HG02852 (cell line): ENCODE data around the gene UBFD1.
A peak's percentile ranks its signal among the peaks of the same experiment; 100 is the strongest.
"Not testable (repeated sequence)": the region's sequence is repeated elsewhere in the genome, so short reads cannot be mapped to it uniquely, and the experiment has no call there.

Experiments
- ATAC-seq: cut with Tn5 transposase; IDR thresholded peaks from one replicate; pipeline ENCODE4 v1.9.1; 2021; ENCODE audit warnings: mild to moderate bottlenecking, moderate library complexity; ENCODE audit not compliant: unreplicated experiment

Gene UBFD1

GRCh38 chr16:23564575-23565363, 7.2 kb downstream of the UBFD1 start:
- ATAC-seq, result no peak

DNA sequence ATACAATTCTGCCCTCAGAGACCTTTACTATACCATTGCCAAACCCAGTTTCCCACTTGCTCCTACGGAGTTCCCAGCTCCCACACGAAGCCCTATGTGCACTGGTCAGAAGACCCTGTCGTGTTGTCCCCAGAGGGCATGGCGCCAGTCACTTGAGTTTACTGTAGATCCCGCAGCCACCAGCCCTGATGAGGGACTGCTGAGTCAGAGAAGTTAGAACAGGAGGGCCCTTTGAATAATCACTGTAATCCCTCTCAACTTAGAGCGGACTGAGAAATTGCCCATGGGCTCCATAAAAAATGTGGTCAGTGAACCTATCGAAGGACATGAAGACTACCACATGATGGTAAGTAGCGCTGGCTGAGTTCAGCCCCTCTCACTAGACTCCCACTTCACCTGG, 9.2 kb downstream of the UBFD1 start:
- ATAC-seq, result no peak

DNA sequence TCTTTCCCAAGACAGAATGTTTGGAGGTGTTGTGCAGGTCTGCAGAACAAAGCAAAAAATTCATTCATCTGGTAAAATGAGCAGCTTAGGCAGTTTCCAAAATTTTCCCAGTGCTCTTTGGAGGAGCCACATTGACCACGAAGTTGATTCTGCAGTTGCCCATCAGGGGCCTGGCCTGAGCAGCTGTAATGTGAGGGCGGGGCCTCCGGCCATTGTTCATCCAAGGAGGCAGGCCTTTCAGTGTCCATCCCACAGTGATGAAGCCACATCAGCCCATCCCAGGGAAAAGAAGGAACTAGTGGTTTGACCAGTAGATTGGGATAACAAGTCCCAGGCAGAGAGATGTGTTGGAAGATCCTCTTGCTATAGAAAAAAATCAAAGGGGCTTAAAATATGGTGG, 10.1 kb downstream of the UBFD1 start:
- no peak for ATAC-seq

GRCh38 chr16:23570992-23571632, 13.6 kb downstream of the UBFD1 start:
- no peak for ATAC-seq

- no peak for ATAC-seq
Measured at GRCh38 chr16:23571895-23572294, 14.4 kb downstream of the UBFD1 start.

DNA sequence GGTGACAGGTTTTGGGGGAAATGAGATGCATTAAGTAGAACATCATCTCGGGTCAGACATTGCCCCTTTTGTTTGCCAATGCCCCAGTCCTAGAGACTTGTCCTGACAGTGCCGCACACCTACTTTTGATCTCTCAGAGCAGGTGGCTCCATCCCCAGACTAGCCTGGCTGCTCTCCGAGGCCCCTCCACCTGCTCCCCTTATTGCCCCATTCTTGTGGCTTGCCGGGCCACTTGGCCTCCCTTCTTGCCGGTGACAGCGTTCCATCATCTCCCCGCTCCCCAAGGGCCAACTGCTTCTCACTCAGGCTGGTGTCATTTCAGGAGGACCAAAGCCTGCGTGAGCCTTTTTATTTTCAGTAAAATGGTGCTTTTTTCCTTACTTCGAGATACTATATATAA, 14.9 kb downstream of the UBFD1 start:
- ATAC-seq, result no peak

- no peak for ATAC-seq
Measured at GRCh38 chr16:23573817-23574216, 16.3 kb downstream of the UBFD1 start.

GRCh38 chr16:23575834-23576233, 18.3 kb downstream of the UBFD1 start:
- ATAC-seq, result no peak

DNA sequence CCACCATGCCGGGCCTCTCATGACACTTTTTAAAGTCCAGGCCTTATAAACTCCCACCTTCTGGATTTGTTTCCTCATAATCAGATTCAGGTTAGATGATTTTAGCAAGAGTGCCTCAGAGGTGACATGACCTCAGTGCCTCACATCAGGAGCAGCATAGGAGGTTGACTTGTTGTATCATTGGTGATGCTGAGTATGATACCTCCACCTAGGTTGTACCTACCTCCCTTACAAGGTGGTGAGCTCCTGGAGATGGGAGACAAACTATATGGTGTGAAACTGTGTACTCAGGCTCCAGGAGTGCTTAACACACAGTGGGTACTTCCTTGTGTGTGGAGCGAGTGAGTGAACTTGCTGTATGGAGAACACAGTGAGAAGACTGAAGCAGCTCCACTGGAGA, 20.0 kb downstream of the UBFD1 start:
- no peak for ATAC-seq

DNA sequence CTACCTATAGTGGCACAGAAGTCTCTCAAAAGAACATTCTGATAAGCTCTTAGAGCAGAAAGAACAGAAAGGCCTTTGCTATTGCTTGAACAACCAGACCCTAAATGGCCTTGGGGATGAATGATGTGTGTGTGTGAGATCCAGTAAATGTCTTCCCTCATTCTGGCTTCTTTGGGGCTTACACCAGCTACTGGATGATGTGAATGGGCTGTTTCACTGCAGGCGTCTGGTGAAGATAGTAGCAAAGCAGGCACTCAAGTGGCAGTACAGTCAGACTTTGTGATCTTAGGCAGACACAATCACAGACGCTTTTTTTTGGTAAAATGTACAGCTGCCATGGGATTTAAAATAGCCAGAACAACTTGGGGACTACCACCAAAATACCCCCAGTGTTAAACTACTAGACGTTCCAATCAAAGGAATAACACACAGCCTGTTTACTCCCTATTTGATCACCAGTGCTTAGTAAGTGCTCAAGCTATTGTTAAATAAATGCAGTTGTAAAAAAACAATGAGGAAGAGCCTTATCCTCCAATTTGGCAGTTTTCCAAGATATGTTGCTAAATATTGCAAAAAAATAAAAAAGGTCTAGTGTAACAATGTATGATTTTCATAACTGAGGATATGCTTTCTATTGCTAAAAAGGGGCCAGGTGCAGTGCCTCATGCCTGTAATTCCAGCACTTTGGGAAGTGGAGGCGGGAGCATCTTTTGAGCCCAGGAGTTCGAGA, 20.7 kb downstream of the UBFD1 start:
- ATAC-seq, result no peak

DNA sequence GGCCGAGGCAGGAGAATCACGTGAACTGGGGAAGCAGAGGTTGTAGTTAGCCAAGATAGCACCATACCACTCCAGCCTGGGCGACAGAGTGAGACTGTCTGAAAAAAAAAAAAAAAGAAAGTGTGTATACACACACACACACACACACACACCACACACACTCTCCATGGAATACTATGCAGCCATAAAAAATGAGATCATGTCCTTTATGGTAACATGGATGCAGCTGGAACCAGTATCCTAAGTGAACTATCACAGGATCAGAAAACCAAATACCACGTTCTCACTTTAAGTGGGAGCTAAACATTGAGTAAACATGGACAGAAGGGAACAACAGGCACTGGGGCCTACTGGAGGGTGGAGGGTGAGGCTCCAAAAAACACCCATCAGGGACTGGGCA, 21.8 kb downstream of the UBFD1 start:
- no peak for ATAC-seq

- ATAC-seq, result no peak
Measured at GRCh38 chr16:23580391-23580790, 22.9 kb downstream of the UBFD1 start.

GRCh38 chr16:23581764-23582163, 24.2 kb downstream of the UBFD1 start:
- no peak for ATAC-seq

DNA sequence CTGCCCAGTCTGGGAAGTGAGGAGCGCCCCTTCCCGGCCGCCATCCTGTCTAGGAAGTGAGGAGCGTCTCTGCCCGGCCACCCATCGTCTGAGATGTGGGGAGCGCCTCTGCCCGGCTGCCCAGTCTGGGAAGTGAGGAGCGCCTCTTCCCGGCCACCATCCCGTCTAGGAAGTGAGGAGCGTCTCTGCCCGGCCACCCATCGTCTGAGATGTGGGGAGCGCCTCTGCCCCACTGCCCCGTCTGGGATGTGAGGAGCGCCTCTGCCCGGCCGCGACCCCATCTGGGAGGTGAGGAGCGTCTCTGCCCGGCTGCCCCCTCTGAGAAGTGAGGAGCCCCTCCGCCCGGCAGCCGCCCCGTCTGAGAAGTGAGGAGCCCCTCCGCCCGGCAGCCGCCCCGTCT, 25.7 kb downstream of the UBFD1 start:
- ATAC-seq, result not testable (repeated sequence)

- no peak for ATAC-seq
Measured at GRCh38 chr16:23584186-23585076, 26.9 kb downstream of the UBFD1 start.

- no peak for ATAC-seq
Measured at GRCh38 chr16:23587726-23588125, 30.2 kb downstream of the UBFD1 start.

DNA sequence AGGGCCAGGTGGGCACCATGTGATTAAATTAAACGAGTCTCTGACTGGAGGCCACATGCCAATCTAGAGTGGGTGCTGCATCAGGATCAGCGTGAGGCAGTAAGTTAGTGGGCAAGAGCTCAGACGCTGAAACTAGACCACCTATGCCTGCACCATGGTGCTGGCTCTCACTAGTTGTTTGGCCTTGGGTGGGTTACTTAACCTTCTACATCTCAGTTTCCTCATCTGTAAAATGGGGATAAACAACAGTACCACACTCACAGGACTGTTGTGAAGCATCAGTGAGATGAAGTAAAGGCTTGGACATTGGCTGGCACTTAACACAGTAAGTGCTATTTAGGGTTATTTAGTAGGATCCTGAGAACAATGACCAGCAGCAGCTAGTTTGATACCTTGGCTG, 32.7 kb downstream of the UBFD1 start:
- ATAC-seq, result no peak

DNA sequence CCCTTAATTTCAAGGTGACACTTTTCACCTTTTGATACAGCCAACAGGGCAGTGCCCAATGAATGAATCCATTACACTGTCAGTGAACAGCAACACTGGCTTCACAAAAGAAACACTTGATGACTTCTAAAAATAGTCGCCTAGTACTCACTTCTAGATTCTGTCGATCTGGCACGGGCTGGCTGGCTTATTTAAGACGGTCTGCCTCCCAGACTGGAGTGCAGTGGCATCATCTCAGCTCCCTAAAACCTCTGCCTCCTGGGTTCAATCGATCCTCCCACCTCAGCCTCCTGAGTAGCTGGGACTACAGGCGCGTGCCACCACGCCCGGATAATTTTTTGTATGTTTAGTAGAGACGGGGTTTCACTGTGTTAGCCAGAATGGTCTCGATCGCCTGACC, 36.7 kb downstream of the UBFD1 start:
- no peak for ATAC-seq

GRCh38 chr16:23595246-23595950, 37.9 kb downstream of the UBFD1 start:
- ATAC-seq, result no peak

DNA sequence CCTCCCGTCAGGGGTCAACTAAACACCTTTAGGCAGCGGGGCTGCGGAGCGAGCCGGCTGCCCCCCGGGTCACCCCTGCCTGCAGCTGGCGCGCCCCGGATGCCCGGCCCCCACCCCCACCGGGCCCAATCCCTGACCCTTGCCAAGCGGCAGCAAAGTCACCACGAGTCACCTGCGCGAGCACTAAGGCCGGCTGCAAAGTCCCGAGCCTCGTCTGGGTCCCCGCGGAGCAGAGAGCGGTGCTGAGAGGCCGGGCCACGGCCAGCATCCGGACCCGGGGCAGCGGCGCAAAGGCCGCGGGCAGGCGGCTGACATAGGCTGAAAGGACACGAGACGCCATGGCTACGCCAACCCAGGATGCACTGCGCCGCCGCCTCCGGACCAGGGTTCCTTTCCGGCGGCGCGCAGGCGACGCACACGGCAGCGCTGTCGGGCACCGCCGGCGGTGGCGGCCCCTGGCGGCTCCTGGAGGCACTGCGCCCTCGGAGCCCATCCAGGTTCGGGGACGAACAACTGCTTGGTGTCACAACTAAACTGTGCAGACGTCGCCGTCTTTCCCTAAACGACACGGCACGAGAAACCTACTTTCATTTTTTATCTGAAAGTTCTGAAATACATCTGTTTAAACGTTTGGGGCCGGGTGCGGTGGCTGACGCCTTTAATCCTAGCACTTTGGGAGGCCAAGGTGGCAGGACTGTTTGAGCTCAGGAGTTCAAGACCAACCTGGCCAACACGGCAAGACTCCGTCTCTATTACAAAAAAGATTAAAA, 38.6 kb downstream of the UBFD1 start, which contains the start of gene NDUFAB1:
Gene NDUFAB1, minus strand, starts transcription at position 366 of the 770 bp plus-strand sequence. Its CDS starts 26 bp downstream, at position 340.
- ATAC-seq, result peak; percentile 84
